Eye (tissue), 1 donor: ENCODE measurements around the gene SCNN1G.
"Not testable (repeated sequence)": the region's sequence is repeated elsewhere in the genome, so short reads cannot be mapped to it uniquely, and the experiment has no call there.

ENCODE experiments used
- DNase-seq: peaks from one replicate; pipeline ENCODE4 v3.0.0-alpha.2; 2015

The SCNN1G gene

DNA sequence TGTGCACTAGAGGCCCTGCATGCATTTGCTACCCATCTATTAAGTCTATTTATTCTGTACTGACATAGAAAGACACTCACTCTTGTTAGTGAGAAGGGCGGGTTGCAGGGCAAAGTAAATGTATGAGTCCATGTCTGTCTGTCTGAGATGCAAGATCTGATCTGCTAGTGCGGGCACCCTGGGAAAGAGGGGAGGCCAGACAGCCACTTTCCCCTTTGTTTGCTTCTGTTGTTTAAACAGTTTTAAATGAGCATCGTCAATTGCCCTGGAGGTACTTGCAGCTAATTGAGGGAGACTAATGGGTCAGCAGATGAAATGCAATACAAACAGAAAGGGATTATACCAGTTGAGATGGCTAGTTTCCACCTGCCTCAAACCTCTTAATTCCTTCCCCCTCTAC lies 24.9 kb downstream of the SCNN1G start:
- peak; percentile 19 for DNase-seq

DNA sequence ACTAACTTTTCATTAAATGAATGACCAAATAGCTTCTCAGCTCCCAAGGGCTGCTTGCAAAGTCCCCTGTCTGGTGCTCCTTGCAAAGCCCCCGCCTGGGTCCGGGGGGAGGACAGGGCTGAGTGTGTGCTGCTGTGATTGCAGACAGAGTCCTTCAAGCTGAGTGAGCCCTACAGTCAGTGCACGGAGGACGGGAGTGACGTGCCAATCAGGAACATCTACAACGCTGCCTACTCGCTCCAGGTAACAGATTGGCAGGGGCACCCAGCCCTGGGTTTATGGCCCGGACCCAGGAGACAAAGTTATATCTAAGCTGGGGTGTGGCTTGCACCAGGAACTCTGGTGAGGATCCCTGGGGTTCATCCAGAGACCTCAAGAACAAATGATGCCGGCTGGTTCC lies 27.1 kb downstream of the SCNN1G start:
- DNase-seq: no peak

DNA sequence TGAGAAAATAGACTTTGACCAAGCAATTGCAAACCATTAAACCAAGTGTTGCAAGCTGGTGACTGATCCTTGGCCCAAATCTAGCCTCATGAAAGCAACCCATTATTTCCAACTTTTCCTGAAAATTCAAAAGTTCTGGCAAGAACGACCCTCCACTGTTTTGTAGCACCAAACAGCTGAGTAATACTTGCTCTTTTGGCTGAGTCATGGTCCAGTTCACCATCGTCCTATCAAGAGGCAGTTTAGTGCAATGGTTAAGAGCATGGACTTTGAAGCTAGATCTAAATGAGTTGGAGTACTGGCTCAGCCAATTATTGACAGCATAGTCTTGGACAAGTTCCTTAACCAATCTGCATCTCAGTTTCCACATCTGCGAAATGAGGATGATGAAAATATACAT lies 31.3 kb downstream of the SCNN1G start:
- no peak for DNase-seq

DNA sequence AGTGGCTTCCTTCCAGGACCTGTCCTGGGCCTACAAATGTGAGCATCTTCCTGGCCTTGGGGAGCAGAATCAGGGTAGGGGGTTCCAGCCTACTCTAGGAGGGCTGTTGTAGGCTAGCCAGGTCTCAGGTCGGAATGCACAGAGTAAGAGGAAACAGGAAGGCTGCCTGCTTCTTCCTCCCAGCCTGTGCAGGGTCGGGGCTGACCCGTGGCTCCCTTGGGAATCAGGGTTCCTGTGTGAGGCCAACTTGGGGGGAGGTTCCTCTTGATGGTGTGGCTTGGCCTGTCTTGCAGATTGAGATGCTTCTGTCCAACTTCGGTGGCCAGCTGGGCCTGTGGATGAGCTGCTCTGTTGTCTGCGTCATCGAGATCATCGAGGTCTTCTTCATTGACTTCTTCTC lies 32.3 kb downstream of the SCNN1G start:
- no peak for DNase-seq

DNA sequence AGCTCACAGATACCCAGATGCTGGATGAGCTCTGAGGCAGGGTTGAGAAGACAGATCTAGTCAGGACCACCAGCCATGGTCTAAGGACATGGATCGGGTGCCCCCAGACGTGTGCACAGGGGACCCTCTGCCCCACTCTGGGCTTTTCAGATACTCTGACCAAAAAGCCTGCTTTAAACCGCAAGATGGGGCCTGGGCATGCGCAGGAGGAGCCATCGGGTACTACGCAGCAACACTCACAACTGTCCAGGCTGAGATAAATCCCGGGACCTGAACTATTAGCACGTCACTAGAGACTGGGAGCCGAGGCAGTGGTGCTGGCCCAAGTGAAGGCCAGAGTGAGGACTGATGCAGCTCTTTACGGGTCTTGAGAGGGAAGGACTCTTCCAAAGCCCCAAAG lies 32.9 kb downstream of the SCNN1G start:
- DNase-seq: no peak

DNA sequence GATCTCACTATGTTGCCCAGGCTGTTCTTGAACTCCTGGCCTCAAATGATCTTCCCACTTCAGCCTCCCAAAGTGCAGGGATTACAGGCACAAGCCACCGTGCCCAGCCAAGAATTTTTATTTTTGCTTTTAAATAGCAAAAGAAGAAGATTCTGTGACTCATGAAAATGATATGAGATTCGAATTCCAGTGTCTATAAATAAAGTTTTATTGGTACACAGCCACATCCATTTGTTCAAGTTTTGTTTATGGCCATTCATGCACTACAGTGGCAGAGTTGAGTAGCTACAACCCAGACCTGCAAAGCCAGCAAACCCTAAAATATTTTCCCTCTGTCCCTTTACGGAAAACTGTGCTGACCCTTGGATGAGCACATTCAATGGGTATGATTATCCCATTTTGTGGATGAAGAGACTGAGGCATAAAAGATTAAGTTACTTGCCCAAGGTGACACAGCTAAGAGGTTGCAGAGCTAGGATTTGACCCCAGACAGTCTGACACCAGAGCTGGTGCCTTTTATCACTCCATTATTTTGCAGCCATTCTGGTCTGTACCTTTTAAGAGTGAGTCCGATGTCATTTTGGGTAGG lies 34.2 kb downstream of the SCNN1G start:
- no peak for DNase-seq

DNA sequence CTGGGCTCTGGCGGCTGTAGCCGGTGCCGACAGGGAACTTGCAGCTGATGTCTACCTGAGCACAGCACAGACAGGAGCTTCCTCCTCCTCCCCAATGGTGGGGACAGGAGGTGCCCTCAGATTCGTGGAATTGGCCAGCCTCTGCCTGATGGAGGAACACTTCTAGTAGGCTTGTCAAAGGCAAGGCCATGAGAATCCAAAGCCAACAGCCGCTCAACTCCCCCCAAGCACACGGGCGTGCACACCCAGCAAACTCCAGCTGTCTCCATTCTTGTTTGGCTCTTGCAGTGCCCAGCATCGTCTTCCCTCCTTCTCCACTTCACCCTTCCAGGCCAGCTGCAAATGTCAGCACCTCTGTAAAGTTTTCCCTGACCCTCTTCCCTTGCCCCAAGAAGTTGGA lies 35.1 kb downstream of the SCNN1G start:
- no peak for DNase-seq

DNA sequence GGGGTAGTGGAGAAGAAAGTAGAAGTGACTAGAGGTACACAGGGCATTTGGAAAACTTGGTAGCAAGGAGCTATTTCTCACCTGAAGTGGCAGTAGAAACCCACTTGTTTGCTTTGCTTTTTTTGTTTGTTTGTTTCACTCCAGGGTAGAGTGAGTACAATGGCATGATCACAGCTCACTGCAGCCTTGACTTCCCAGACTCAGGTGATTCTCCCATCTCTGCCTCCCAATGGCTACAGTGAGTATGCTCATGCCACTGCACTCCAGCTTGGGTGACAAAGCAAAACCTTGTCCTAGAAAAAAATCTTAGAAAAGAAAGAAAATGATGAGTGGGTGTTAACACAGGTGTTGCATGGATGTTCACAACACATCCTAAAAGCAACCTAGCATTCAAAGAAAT lies 40.4 kb downstream of the SCNN1G start:
- DNase-seq: no peak

DNA sequence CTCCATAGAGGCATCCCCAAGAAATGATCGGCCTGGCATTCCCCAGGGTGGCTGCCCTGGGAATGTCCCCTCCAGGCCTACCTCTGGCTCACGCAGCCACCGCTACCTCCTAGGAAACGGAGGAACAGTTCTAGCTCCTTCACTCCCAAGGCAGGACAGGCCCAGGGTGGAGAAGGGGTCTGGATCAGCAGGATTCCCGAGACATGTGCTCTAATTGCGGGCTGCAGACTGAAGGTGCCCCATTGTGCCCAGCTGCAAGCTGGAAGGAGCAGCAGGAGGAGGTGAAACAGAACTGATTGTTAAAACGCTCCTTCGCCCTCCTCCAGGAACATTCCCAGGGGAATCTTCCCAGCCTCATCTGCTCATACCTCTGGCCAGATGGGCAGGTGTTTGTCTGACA lies 40.8 kb downstream of the SCNN1G start:
- no peak for DNase-seq

DNA sequence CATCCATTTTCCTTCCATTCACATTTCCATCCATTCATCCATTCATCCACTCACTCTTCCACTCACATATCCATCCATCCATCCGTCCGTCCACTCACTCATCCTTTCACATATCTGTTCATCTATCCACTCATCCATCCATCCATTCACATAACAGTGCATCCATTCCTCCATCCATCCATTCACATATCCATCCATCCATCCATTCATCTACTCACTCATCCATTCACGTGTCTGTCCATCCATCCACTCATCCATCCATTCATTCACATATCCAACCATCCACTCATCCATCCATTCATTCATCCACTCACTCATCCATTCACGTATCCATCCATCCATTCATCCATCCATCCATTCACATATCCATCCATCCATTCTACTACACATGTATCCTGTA lies 42.6 kb downstream of the SCNN1G start:
- DNase-seq: no peak

DNA sequence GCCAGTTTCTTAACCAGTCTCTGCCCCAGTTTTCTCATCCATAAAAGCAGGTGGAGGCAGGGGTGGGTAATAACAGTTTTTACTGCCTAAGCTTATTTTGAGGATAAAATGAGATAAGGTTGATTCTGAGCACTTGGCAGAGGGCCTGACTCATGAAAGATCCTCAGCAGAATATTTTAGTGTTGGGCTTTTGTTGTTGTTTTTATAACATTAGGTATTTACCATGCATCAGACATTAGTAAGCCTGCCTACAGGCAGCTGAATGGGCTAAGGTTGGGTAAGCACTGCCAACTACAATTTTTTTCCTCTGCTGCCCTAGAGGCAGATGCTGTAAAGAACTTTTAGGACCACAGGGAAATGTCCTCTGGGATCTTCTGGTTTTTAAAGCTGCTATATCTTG lies 43.1 kb downstream of the SCNN1G start:
- no peak for DNase-seq

DNA sequence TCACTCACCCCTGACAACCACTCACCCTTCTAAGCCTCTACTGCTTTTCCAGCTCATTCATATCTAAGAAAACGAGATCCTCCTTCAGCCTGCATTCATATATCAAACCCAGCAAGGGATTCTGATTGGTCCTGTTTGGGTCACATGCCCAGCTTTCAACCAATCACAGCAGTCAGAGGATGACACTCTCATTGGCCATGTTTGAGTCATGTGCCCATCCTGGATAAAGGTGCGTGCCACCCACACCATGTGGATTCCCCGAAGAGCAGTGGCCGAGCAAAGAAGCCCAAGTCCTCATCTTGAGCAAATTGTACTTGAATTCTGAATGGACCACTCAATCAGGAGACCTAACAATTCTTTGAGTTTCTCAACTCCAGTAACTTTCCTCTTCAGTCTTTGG lies 45.0 kb downstream of the SCNN1G start:
- DNase-seq: no peak

DNA sequence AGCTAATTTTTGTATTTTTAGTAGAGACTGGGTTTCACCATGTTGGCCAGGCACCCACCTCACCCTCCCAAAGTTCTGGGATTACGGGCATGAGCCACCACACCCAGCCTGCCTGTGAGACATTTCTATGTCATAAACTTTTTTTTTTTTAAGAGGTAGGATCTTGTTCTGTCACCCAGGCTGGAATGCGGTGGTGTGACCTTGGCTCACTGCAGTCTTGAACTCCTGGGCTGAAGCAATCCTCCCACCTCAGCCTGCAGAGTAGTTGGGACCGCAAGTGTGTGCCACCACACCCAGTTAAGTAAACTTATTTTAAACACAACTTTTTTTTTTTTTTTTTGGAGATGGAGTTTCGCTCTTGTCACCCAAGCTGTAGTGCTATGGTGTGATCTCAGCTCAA lies 47.2 kb downstream of the SCNN1G start:
- DNase-seq: no peak

DNA sequence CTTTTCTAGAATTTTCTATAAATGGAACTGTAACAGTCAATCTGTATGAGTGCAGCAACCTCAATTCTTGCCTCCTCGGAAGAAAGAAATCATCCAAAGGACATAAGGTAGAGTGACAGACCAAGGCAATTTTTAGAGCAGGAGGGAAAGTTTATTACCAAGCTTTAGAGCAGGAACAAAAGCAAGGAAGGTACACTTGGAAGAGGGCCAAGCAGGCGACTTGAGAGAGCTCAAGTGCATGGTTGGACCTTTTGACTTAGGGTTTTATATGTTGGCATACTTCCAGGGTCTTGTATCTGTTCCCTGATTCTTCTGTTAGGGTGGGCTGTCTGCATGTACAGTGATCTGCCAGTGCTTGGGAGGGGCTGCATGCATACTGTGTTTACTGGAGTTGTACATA lies 50.3 kb downstream of the SCNN1G start:
- no peak for DNase-seq

DNA sequence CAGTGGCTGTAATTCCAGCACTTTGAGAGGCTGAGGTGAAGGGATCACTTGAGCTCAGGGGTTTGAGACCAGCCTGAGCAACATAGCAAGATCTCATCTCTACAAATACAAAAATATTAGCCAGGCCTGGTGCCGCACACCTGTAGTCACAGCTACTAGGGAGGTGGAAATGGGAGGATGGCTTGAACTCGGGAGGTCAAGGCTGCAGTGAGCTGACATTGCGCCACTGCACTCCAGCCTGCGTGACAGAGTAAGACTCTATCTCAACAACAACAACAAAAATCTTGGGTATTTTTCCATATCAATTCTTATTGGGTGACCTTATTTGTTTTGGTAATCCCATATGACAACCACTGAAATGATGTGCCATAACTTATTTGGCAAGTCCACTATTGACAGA lies 52.6 kb downstream of the SCNN1G start:
- DNase-seq: no peak

DNA sequence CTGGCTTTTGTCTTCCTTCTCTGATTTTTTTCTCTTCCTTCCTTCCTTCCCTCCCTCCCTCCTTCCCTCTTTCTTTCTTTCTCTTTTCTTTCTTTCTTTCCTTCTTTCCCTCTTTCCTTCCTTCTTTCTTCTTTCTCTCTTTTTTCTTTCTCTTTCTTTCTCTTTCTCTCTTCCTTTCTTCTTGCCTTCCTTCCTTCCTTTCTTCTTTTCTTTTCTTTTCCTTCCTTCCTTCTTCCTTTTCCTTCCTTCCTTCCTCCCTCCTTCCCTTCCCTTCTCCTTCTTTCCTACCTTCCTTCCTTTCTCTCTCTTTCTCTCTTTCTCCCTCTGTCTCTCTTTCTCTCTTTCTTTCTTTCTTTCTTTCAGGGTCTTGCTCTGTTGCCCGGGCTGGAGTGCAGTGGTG lies 54.4 kb downstream of the SCNN1G start:
- DNase-seq: no peak

DNA sequence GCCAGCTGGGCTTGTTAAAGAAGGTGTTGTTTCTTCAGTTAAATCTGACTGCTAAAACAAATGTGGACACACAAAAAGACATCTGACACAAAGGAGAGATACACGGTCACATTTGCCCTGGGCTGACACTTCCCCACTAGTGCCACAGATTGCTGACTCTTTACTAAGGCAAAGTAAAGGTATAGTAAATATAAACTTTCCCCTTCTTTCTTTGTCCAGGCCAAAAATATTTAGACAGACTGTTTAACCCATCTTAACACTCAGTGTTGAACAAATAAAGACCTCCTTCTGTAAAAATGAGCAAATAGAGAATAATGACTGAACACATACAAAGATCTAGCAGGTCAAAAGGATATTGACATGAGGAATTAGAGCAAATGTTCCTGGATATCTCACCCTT lies 58.4 kb downstream of the SCNN1G start:
- DNase-seq: no peak

DNA sequence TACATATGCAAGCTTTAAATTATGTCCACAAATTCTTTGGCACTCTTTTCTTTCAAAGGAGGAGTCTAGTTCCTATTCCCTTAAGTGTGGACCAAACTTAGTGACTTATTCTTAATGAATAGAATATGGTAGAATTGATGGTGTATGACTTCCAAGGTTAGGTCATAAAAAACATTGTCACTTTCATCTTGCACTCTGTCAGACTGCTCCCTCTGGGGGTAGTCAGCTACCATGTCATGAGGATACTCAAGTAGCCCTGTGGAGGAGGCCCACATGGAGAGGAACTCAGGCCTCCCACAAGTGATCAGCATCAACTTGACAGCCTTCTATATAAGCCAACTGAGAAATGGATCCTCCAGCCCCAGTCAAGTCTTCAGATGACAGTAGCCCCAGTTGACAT lies 61.6 kb downstream of the SCNN1G start:
- no peak for DNase-seq

DNA sequence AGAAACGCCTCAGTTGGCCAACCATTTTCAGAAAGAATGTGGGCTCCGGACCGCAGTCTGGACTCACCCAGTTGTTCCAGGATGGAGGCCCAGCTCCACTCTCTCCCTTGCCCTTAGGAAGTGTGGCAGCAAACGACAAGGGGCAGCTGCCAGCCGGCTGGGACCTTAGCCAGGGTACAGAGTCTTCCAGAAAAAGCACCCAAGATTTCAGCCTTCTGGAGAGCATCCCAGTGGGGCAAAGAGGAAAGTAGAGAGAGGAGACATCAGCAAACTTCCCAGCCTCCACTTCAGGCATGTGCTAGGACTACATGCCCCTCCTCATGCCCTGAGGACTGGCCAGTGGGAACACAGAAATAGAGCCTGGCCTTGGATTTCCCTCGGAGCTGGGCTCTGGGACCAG lies 62.7 kb downstream of the SCNN1G start:
- no peak for DNase-seq

DNA sequence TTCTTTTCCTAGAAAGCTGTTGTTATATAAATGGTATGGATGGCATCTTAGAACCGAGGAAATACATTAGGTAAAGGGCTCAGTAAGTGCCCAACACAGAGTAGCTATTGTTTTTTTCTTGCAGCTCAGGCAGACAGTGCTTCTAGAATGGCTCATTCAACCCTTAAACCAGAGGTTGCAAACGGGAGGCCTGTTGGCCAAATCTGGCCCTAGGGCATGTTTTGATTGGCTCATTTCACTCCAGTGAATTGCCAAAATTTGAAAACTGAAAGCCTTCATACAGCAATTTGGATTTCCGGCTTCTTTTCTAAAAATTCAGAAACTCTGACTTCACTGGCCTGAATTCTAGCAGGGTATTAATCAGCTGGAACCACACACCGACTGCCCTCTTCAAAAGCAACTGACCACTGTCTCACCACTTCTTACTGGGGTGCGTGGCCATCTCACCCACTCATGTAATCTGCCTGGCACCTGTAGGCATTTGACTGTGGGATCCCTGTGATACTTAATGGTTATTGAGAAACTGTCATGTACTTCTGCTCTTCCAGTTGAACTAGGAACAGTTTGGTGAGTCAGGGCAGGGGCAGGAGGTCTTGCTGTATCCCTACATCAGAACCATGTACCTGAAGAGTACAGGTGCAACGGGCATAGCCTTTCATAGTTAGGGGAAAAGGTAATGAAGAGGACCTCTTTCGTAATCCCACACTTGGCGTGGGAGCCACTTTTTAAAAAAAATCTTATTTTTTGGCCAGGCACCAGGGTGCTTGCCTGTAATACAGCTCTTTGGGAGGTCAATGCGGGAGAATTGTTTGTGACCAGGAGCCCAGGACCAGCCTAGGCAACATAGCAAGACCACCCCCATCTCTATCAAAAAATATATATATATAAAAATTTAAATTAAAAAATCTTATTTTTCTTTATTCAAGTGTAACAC lies 66.0 kb downstream of the SCNN1G start:
- DNase-seq: no peak

DNA sequence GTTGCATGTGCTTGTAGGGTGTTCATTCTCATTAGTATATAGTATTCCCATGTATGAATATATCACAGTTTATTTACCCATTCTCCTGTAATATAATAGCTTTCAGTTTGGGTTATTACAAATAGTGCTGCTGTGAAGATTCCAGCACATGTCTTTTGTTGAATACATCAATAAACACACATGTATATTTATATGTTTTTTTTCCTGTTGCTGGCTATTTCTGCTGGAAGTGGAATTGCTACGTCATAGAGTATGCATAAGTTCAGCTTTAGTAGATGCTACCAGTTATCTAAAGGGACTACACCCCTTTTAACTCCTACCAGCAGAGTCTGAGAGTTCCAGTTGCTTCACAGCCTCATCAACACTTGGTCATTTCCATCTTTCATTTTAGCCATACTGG lies 67.3 kb downstream of the SCNN1G start:
- no peak for DNase-seq

DNA sequence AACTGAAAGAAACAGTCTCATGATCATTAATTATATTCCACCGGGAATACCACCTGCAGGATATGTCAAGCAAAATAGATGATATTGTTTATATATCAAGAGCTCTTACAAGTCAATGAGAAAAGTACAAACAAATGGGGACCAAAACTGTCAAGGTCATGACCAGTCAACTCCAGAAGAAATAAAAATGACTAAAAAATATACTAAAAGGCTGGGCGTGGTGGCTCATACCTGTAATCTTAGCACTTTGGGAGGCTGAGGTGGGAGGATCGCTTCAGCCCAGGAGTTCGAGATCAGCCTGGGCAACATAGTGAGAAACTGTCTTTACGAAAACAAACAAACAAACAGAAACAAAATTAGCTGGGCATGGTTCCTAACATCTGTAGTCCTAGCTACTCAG lies 69.8 kb downstream of the SCNN1G start:
- peak; percentile 7 for DNase-seq

DNA sequence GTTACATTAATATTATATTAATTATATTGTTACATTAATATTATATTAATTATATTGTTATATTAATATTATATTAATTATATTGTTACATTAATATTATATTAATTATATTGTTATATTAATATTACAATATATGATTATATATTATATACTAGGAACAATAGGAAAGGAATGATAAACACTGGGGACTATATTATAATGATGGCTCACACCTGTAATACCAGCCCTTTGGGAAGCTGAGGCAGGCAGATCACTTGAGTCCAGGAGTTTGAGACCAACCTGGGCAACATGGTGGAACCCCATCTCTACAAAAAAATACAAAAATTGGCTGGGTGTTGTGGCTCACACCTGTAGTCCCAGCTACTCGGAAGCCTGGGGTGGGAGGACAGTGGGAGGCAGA lies 71.1 kb downstream of the SCNN1G start:
- not testable (repeated sequence) for DNase-seq

DNA sequence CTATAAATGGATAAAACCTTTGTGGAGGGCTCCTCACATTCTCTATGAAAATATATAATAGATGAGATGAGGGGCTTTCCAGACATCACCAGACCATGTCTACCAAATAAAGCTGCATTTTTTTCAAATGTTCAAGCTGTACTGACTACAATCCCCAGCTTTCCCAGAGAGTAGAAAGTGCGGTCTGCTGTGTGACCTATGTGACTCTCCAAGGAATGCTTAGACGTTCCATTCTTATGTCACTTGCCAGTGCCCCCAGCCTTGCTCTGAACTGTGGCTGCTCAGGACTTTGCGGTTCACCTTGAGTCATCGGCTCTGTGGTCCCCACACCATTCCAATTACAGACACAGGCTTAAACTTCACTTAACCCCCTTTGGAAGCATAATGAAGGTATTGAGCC lies 71.8 kb downstream of the SCNN1G start:
- DNase-seq: peak; percentile 29

DNA sequence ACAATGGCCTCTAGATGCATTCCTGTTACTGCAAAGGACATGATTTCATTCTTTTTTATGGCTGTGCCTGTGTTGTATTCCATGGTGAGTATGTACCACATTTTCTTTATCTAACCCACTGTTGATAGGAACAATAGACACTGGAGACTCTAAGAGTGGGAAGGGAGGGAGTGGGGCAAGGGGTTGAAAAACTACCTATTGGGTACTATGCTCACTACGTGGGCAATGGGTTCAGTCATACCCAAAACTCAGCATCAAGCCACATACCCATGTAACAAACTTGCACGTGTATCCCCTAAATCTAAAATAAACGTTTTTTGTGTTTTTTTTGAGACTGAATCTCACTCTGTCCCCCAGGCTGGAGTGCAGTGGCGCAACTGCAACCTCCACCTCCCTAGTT lies 72.5 kb downstream of the SCNN1G start:
- no peak for DNase-seq
